Measurements from ENCODE around the gene DCD. TPM values are rescaled to one million over a fixed set of nuclear protein-coding genes. Genes with fewer than 3 reads are reported as not detected.

Gene DCD
- total RNA-seq, 1 donor from 2014 or later, result not detected

GRCh38 chr12:54608769-54609168 is 39.4 kb downstream of the DCD start:
- no peak for DNase-seq (ENCODE audit: low read depth)

- no peak for DNase-seq (ENCODE audit: low read depth)
Measured at GRCh38 chr12:54608156-54608555, 40.0 kb downstream of the DCD start.

DNA sequence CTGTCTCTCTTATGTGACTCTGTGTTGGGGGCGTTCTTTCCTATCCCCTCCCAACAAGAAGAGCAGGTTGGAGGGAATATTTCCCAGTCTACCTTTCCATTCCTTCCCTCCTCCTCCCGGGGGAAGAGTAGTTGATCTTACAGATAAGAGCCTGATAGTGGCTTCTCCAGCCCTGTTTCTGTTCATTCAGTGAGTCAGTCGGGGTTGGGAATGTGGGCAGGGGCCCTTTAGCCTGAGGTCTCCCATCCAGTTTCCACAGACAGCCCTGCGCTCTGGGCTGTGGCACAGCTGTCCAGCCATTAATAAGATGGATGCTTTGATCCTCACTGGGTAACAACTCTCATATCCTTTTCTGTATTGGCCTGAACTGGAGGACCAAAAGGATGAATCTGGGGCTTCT is 41.6 kb downstream of the DCD start:
- no peak for DNase-seq (ENCODE audit: low read depth)

GRCh38 chr12:54605138-54605970 is 42.8 kb downstream of the DCD start:
- no peak for DNase-seq (ENCODE audit: low read depth)

DNA sequence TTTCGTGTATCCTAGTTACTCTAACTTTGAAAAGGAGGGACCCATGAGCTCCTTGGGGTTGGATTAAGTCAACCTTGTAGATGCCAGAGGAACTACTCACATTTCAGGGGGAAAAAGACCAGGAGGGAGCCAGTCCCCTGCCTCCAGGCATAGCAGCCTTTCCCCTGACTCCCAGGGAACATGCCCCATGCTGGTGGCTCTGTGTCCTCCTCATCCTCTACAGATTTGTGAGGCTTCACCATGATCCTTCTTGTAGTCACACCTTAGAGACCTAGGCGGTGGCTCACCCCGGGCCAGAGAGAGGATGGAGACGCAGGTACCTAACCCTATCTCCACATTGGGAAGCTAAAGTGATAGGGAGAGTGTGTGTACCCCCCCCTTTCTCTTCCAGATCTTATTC is 43.7 kb downstream of the DCD start:
- no peak for DNase-seq (ENCODE audit: low read depth)

- DNase-seq (ENCODE audit: low read depth), result no peak
Measured at GRCh38 chr12:54603872-54604271, 44.3 kb downstream of the DCD start.

DNA sequence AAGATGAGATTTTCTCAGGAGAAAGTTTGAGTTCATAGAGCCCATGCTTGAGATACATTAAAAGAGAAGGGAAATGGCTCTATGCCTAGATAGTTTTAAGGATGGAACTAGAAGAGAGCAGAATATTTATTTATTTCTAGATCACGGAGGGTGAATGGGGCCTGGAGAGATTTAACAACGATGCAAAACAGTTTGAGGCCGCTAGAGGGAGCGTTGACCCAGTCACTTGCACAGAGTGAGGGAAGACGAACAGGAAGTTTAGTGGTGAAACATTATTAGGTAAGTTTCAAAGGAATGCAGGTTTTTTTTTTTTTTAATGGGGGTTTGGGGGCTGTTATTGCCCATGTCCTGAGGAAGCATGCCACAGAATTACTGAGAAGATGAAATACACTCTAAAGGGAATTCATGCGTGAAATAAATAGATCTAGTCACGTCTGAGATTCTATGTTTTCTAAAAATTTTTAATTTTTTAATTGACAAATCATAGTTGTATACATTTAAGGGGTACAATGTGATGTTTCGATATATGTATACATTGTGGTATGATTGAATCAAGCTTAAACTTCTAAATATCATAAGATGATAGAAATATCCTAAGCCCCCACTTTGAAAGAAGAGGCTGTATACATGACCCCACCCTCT is 44.9 kb downstream of the DCD start:
- DNase-seq (ENCODE audit: low read depth), result peak; percentile 72

GRCh38 chr12:54602661-54603060 is 45.5 kb downstream of the DCD start:
- peak; percentile 41 for DNase-seq (ENCODE audit: low read depth)

DNA sequence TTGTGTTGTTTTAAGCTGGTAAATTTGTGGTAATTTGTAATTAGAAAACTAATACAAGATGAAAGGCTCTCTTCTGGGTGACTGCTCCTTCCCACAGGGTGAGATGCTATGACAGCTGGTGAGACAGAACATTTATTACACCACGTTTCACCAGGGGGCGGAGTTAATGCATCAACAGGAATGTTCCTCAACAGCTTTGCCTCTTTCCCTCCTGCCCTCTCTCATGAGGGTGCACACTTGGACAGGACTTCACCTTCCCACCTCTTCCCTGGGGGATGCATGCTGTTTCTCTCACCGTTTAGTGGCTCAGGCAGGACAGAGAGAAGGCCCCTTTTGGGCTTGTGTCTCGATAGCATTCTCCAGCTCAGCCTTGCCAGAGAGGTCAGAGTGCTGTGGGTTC is 46.3 kb downstream of the DCD start:
- peak; percentile 64 for DNase-seq (ENCODE audit: low read depth)

- no peak for DNase-seq (ENCODE audit: low read depth)
Measured at GRCh38 chr12:54598970-54599369, 49.2 kb downstream of the DCD start.

GRCh38 chr12:54596526-54596946 is 51.6 kb downstream of the DCD start:
- DNase-seq (ENCODE audit: low read depth), result peak; percentile 77

DNA sequence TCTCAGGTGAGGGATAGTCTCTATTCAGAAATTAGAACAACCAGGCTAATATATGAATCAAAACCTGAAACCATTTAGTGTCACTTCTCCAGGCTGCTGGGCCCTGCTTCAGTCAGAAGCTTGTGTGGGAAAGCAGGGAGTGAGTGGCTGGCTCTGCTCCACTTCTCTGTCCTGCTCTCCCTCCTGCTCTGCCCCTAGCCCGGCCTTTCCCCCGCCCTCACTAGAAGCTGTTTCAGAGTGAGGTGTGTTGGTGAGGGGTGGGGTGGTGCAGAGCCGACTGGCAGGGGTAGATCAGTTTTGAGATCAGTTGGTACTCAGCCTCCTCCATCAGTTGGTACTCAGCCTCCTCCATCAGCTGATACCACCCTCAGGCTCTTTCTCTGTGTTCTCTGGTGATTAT is 52.7 kb downstream of the DCD start:
- DNase-seq (ENCODE audit: low read depth), result no peak

Other genes with a start within 250 kb of the DCD start
- gene ITGA5, start 229.1 kb downstream of the DCD start, total RNA-seq, result 156 and 221 TPM in 2 replicates
- gene GTSF1, start 174.8 kb downstream of the DCD start, total RNA-seq, result not detected in 2 replicates
- not detected in 2 replicates for gene NCKAP1L, start 150.6 kb downstream of the DCD start, total RNA-seq
- 0.03 TPM in 1 of 2 replicates, not detected in the other for gene PDE1B, start 98.8 kb downstream of the DCD start, total RNA-seq
- gene PPP1R1A, start 59.7 kb downstream of the DCD start, total RNA-seq, result 0.21 and 0.83 TPM in 2 replicates
- not detected in 2 replicates for gene LACRT, start 13.5 kb downstream of the DCD start, total RNA-seq
- gene MUCL1, start 206.2 kb upstream of the DCD start, total RNA-seq, result not detected in 2 replicates